HG02678 (cell line): ENCODE results near the gene USP36.

Experiments
- ATAC-seq: cut with Tn5 transposase; IDR thresholded peaks from one replicate; pipeline ENCODE4 v1.9.1; 2021; ENCODE audit warnings: mild to moderate bottlenecking, moderate library complexity; ENCODE audit not compliant: unreplicated experiment

Gene USP36

DNA sequence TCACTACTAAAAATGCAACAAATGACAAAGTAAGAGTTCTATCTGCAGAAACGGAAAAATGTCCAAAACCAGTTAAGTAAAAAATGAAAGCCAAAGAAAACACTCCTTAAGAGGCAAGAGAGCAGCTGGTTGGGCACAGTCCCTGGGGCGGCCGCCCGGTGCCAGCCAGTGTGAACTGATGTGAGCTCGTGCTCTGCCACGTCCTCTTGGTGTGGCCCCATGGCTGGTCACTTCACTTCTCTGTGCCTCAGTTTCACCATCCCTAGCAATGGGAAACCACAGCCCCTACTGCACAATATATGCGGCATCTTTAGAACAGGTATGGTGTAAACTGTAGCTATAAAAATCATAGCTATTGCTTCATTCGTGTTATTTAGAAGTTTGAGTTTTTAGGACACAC lies 21.2 kb downstream of the USP36 start:
- ATAC-seq, result no peak

DNA sequence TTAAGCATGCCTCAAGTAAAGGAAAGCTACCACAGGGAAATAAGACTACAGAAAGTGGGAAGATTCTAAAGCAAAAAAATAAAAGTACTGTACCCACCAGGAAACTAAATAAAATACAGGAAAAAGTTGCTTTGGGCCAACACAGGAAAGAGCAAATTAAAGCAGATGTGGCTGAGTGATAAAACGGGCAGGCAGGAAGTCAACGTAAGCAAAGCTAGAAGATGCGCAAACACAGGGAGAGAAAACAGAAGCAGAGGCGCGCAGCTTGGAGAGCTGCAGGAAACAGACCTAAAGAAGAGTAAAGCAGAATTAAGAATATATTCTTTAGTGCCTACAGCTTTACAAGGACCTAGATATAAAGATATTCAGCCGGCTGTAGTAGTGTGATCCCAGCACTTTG lies 21.7 kb downstream of the USP36 start:
- no peak for ATAC-seq

DNA sequence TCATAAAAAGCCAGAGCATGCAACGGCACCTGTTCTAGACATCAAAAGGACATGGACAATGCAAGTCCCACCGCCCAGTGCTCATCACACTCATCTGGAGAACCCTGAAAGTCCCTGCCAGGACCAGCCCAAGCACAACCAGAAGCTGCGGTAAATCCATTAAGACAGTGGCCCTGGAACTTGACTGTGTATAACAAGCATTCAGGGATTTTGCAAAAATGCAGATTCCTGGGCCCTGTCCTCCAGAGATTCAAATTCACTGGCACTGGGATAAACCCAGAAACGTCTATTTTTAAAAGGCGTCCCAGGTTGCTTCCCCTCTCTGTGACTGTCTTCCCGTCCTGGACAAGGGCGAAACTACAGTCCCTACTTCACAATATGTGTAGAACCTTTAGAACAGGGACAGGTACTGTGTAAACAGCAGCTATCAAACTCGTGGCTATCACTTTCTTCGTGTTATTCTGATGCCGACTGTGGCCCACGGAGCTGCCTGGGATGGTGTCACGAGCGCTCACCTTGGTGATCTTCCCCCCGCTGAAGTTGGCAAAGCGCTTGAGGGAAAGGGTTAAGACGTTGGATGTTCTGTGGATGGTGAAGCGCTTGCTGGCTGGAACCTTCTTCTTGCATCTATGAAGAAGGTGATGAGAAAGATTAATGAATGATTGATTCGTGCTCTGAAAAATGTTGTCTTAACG lies 22.3 kb downstream of the USP36 start:
- no peak for ATAC-seq

DNA sequence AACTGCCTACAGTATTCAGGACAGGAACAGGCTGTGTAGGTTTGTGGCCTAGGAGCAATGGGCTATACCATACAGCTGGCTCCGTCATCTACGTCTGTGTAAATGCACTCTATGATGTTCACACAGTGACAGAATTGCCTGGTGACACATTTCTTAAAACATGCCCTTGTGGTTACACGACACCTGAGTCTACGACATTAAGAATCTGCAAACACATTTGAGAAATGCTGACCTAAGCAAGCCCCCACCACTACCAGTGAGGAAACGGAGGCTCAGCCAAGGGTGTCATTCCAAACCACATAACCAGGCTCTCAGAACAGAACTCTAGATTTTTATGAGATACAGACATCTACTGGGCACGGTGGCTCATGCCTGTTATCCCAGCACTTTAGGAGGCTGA lies 23.5 kb downstream of the USP36 start:
- no peak for ATAC-seq

DNA sequence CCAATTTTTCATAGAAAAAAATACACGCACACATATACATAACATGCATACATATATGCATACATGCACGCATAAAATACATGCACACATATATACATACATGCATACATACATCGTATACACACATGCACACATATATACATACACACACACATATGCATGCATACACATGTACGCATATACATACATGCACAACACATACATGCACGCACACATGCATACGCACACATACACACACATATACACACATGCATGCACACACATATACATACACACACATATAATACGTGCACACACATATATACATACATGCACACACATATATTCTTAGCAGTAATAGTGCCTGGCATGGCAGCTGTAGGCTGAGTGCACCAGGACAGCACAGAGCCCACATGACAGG lies 24.9 kb downstream of the USP36 start:
- no peak for ATAC-seq

DNA sequence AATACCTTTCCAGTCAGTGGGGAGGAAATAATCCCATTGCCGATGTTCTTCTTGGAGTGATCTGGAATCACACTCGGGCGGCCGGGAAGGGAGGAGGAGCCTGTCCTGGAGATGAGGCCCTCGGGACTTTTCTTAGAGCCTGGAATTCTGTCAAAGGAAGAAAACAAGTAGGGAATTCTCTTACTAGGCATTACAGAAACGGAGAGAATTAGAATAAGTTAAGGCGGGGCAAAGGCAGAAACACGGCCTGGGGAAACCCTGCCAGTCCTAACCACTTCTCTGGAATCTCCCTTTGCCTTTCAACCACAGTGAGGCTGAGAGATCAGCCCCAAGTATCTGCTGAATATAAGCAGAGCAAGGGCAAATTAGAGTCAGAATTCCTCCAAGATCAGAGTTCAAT lies 27.8 kb downstream of the USP36 start:
- no peak for ATAC-seq

DNA sequence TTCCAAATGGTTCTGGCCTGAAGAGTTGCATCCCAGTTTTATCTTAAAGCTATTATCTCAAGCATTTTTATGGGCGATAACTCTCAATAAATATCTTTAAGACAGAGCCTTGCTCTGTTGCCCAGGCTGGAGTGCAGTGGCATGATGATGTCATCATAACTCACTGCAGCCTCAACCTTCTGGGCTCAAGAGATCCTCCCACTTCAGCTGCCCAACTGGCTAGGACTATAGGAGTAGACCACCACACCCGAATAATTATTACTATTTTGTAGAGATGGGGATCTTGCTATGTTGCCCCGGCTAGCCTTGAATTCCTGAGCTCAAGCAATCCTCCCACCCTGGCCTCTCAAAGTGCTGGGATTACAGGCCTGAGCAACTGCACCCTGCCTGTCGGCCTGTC lies 32.5 kb downstream of the USP36 start:
- no peak for ATAC-seq

DNA sequence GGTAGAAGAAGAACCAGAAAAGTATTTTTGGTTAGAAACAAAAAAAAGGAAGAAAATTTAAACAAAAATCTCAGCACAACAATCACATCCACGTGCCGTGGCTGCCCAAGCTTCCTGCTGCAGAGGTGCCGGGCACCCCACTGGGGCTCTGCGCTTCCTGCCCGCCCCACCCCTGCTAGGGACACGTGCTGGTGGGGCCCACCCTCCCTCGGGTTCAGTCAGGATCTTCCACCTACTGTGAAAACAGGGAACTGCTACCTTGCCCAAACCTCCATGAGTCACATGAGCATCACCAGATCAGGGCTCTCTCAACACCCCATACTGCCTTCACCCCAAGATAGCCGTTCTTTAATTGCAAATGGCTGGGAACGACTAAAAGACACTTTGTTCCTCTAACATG lies 34.2 kb downstream of the USP36 start:
- ATAC-seq, result no peak

DNA sequence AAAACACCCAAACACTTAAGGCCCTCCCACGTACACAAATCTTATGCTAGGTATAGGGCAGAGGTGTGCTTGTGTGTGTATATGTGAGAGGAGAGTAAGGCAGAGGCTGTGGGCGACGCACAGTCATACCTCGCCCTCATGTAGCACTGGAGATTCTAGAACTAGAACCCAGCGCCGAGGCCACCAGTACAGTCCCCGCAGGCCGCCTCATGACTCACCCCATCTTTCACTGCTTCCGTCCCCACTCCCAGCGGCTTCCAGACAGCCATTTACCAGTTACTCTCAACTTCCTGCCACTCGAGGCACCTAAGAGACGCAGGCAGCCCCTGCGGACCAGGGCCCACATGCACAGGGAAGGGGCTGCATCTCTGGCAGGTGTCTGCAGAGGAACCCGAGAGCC lies 35.3 kb downstream of the USP36 start:
- no peak for ATAC-seq

DNA sequence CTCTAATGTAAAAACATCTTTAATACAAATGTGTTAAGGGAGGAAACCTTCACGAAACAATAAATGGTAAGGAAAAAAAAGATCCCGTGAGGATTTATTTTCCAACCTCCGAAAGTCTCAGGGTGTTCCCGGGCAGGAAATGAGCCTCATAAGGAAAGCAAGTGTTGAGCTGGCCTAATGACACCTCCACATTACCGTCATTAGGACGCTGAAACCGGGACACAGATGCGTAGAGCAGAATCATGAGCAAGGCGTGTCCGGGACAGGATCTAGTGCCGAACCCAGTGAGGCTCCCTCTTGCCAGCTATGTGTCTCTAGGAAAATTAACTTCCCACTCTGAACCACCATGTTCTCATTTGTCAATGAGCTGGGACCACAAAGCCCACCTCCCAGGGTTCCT lies 35.8 kb downstream of the USP36 start:
- no peak for ATAC-seq

DNA sequence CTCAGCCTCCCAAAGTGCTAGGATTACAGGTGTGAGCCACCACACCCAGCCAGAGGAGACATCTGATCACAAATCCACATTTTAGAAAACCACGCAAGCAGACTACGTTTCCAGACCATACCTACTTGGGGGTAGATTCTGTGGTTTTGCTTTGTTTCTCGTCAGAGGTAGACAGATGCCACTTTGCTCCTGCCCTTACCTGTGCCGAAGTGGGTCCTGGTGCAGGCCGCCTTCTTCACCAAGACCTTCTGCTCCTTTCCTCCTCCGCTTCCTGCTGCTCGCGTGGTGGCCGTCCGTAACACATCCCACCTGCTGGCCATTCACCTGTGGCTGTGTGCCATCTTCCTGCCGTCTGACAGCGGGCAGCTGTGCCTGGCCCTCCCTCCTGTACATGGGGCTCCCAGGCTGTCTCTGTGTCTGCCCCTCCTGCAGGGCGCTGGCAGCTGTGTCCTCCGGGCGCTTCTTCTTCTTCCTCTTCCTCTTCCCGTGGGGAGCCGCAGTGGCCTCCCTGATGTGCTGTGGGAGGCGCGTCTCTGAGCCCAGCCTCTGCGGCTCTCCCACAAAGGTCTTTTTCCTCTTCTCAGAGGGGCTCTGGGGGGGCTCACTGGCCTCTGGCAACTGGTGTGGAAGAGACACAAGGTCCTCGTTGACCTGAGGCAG lies 37.3 kb downstream of the USP36 start:
- no peak for ATAC-seq

DNA sequence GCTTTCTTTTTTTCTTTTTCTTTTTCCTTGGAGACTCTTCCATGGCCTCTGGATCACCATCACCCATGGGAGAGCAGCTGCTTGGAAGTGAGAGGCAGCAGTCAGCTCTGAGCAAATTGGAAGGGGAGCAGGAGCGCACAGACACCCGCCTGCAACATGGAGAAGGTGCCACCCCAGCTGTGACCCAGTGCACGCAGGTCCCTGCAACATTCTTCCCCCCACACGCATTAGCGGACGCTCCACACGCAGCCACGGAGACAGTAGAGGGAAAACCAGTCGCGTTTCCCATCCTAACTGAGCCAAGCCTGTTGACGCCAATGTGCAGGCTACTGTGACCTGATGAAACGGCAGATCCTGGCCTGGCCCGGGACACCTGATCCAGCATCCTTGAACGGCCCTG lies 38.2 kb downstream of the USP36 start:
- no peak for ATAC-seq

DNA sequence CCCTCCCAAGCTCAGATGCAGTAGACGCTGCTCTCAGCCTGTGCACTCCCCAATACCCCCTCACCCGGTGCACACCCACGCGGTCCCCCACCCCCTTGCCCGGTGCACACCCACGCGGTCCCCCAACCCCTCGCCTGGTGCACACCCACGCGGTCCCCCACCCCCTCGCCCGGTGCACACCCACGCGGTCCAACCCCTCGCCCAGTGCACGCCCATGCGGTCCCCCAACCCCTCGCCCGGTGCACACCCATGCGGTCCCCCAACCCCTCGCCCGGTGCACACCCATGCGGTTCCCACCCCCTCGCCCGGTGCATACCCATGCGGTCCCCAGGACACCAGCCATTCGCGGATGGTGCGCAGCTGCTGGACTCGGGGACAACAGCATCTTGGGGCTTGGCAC lies 38.6 kb downstream of the USP36 start:
- no peak for ATAC-seq

DNA sequence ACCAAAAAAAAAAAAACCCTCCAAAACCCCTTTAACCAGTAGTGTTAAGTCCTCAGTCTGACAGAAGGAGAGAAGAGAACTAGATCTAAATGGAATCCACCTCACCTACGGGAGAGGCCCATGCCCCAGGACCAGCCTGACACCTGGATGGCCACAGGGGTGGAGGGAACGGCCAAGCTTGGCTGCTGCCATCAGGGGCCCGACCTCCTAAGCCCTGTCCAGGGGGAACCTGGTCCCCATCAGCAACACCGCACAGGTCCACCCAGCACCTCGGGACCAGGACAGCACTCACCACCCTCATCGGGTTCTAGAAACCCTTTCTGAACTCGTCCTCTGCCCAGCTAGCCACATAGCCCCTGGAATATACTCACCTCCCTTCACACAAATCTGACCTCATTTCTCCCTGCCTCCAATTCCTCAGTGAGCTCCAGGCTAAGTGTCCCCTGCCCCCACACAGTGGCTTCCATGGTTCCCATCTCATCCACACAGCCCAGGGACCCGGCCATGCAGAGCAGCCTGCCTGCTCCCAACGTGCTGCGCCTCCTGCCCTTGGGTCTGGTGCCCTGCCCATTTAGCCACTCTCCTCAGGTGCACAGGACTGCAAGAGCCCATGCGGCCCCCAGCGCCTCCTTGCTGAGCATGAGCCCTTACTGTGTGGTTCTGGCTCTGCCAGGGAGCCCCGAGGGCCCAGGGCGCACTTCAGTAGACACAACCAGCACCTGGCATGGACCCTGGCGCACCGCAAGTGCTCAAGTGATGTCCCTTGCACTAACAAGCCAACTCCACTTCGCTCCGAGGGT lies 40.3 kb downstream of the USP36 start:
- ATAC-seq, result no peak

DNA sequence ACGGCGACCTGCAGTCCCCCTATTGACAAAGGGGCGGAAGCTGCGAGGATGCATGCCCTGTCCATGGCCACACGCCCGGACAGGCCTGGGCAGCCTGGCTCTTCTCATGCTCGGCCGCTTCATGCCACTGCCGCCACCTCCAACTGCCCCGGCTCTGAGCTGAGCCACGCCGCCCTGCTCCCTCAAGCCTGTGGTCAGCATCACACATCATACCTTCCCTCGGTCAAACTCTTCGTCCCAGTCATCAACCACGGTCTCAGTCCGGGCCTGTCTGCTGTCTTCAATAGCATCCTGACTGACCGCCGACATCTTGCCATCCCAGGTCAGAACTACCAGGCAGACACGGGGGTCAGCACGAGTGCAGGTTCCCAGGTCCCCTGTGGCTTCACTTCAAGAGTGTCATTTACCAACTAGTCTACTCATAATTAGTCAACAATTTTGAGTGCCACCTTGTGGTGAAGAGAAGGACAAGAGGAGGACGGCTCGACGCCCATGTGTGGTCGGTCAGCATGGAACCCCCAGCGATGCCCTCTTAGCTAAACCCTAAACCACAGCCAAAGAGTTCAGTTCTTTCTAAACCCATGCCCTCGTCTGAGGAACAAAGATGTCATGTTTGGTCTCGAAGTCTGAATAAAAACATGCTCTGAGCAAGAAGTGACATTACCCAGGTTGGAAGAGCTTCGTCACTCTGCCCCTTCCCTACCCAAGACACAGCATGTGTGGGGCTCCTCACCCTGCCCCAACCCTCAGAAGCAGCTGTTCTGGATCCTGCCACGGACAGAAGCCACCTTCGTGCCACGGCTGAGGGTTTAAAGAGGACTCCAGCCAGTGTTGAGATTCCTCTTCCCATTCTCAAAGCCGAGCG lies 41.7 kb downstream of the USP36 start:
- no peak for ATAC-seq

DNA sequence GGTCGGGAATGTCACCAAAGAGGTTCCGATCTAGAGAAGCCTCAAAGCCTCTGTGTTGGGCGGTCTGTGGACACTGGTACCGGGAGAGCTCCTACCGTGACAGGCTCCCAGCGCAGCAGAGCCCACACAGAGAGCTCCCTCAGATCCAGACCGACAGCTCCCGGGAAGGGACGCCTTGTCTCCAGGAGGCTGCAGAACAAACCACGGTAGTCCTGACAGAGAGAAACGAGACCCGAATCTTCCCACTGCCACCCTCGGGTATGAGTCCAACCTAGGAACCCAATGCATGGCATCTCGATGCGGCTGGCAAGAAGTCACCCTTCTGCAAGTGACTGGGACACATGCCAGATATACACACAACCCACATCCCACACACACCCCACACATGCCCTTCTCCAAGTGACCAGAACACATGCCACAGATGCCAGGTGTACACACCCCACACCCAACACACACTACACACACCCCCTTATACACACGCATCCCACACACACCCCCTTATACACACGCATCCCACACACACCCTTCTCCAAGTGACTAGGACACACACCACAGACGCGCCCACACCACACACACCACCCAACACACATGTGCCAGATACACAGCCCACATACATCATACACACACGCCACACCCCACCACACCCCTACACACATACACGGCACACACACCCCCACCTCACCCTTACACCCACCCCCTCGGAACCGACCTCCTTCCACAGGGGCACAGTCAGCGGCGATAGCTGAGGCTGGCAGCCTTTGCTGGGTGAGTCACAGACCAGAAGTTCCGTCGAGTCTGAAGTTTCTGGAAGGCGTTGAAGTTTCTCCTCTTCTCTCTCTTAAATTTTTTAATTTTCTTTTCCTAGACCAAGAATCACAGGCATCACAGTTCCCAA lies 42.7 kb downstream of the USP36 start:
- ATAC-seq, result no peak

DNA sequence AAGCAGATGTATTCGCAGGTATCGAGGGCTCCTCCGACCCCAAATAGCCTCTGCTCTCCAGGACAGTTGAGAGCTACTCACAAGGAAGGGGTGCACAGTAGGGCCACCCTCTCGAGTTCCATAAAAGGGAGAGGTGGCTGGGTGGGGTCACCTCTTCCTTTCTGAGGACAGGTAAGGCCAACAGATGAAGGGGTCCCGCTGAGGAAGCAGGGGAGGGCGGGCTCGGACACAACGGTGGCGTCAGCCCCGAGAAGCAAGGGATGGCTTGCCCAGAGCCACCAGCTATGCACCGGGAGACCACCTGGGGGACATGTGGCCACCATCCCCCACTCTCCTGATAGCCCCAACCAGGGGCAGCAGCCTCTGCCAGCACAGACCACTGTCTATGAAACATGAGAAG lies 43.4 kb downstream of the USP36 start:
- ATAC-seq, result no peak

DNA sequence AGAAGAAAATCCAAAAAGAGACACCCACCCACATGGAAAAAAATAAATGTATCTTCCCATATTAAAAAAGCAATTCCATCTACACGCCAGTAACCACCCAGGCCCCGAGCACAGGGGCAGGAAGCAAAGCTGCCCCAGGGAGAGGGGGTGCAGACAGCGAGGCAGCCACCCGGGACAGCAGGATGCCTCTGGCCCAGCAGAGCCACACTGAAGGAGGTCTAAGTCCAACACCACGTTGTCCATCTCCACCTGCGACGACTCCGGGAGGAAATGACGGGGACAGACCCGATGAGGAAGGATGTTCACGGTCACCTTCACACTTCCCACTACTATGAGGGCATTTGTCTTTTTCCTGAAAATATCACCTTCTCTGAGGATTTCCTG lies 44.1 kb downstream of the USP36 start:
- no peak for ATAC-seq

DNA sequence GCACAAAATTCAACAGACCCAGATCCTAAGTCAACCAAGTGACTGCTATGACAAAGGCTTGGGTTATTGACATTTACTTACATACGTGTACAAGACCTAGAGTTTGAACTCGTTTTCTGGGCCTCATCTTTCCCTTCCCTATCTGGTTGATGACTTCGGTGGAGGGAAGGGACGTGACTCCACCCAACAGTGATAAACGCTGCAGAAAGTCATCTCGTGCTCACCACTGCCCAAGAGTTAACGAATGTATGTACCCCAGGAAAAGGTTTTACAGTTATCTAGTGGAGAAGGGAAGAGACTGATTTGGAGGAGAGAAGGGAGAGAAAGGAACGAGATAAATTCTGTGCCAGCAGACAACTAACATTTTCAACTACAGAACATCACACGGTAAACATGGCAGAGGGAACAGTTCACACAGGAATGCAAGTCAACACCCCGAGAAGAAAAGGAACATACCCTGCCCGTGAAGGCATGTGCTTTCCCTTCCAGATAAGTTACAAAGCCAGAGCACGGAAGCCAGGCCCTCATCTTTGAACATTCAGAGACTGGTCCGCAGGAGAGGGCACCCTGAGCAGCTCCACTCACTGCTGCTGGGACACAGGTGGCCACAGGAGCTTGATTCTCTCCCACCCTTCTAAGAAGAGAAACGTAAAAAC lies 44.6 kb downstream of the USP36 start:
- no peak for ATAC-seq
